DMS153 treated with DMSO at 0.1 percent for 48 hours (cell line): Measurements from ENCODE around the gene OGFR.
A peak's percentile ranks its signal among the peaks of the same experiment; 100 is the strongest.

Experiments
- DNase-seq: peaks from one replicate; lab custom pipeline; 2025; ENCODE audit not compliant: unreplicated experiment; lab: John Stamatoyannopoulos, UW

Gene OGFR

DNA sequence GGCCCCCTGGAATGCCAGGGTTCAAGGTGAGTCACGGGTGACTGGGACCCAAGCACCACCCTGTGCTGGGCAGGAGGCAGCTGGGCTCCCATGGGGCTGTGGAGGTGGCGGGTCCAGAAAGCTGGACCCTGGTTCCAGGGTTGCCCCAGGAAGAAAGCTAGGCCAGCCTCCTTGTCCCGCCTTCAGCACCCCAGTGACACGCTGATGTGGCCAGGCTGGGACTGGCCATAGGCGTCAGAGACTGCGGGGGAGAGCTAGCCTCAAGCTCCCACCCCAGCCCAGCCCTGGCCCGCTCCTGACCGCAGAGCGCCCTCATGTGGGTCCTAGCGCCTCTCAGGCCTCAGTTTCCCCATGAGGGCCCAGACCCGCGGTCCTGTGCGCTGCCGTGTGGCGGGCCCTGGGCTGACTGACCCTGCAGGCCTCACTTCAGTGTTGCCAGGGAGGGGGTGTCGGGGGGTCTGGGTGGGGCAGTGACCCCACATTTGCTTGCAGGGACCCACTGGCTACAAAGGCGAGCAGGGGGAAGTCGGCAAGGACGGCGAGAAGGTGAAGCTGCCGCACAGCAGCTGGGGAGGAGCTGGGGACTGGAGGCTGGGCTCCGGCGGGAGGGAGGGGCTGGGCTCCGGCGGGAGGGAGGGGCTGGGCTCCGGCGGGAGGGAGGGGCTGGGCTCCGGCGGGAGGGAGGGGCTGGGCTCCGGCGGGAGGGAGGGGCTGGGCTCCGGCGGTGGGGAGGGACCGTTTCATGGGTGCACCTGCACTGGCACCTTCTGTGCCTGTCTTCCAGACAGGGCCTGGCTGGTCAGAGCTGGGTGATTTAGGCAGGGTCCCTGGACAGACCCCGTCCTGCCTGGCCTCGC, 20.1 kb downstream of the OGFR start:
- peak; percentile 29 for DNase-seq

GRCh38 chr20:62825333-62825985, 20.8 kb downstream of the OGFR start:
- DNase-seq: no peak

DNA sequence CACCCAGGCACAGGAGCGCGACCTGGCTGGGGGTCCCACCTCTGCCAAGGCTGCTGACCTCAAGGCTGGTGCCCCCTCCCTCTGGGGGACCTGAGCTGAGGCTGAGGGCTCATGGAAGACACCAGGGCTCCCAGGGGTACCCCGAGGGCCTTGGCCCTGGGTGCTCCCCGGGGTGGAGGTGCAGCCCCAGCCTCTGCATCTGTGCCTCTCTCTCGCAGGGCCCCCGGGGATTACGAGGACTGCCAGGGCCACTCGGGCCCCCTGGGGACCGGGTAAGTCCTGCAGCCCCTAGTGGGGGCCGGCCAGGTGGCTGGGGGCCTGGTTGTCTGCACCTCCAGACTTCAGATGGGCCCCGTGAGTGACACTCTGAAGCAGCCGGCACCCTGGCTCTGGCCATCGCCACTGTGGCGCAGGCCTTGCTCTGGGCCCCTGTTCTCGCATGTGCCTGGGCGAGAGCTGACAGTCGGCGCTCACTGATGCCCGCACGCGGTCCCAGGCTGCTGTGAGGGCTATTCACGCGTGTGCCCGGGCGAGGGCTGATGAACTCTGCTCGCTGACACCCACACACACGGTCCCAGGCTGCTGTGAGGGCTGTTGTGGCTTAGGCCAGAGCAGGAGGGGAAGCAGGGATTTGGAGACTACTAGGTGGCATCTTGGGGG, 21.5 kb downstream of the OGFR start:
- no peak for DNase-seq

GRCh38 chr20:62826646-62827310, 22.1 kb downstream of the OGFR start:
- no peak for DNase-seq

GRCh38 chr20:62827311-62828038, 22.8 kb downstream of the OGFR start:
- no peak for DNase-seq

DNA sequence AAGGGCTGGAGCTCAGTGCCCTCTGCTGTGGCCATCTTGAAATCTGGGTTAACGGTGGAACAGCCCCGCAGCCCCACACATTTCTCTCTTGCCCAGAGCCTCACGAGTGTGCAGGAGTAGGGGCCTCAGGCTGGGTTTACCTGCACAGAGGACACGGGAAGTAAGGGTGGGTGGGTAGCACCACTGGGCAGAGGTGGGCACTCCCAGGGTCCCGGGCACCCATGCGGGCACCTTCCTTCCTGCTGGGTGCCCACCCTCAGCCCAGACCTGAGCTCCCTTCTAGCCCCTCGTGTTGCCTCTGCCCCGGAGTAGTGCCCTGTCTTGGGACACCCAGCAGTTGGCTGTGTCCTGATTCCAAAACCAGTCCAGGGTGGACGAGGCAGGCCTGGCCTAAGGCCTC, 23.4 kb downstream of the OGFR start:
- DNase-seq: no peak

DNA sequence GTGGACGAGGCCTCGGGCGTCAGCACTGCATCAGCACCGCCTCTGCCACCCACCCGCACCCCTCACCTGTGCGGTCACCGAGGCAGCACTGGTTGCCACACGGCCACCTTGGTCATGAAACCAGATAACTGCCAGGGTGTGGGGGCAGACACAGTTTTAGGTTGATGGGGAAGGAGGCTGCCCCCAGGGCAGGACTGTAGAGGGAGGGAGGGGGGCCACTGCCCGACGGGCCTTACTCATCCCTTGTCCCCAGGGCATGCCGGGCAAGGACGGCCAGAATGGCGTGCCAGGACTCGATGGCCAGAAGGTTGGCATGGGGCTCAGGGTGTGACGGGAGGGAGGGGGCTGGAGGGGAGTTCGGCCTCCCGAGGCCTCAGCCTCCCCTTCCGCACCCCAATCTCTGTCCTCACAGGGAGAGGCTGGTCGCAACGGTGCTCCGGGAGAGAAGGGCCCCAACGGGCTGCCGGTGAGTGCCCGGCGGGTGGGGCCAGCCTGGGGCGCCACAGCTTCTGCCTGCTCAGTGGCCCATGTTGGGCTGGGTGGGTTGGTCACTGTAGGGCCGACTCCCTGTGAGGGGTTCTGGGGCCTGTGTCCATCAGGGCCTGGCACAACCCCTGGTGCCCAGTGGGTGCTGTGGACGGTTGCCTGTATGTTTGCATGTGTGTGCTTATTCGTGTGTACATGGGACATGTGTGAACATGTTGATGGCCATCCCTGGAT, 24.0 kb downstream of the OGFR start:
- DNase-seq: no peak

DNA sequence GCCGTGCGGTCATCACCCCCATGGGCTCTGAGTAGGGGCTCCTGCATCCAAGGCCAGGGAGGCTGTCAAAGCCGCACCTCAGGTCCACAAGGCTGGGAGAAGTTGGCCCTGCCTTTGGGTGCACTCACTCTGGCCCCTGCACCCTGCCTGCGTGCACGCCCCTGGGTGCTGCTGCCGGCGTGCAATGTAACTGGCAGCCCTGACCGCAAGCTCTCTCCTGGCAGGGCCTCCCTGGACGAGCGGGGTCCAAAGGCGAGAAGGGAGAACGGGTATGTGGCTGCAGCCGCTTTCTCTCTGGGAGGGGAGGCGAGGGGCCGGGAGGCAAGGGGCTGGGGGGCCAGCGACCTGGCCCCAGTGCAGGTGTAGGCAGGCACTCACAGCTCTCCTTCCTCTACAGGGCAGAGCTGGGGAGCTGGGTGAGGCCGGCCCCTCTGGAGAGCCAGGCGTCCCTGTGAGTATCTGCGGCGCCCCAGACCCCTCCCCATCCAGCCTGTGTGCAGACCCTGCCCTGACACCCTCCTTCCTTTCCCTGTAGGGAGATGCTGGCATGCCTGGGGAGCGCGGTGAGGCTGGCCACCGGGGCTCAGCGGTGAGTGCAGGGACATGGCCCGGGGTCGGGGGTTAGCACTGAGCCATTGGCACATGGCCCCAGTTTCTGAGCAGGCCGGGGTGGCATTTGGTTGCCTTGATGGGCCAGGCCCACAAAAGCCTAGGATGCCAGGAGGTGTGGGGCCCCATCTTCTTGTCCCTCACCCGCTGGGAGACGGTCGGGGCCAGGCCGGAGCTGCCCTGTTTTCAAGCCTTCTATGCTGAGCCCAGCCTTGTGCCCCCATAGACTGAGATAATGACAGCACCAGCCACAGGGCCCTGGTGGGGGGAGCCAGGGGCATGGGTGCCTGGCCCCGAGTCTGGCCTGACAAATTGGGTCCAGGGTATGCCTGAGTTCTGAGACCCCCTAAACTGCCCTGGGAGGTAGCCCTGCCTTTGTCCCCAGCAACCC, 24.9 kb downstream of the OGFR start:
- no peak for DNase-seq

- no peak for DNase-seq
Observed at GRCh38 chr20:62830251-62830650, 25.6 kb downstream of the OGFR start.

GRCh38 chr20:62830821-62831220, 26.2 kb downstream of the OGFR start:
- DNase-seq: no peak

DNA sequence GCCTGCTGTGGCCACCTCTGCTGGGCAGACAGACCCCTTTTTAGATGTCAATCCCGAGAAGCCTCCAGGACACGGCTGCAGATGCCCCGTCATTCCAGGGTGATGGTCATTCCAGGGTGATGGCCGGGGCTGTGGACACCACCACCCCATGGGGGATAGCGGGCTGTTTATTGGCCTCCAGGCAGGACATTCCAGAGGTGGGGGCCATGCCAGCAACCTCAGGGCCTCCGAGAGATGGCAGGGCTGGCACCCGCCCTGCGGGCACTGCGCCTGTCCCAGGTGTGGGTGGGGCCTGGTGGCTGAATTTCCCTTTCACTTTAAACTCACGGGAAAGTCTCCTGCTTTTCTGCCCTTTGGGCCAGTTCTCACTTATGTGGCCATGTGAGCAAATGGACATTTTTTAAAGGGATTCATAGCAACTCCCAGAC, 26.7 kb downstream of the OGFR start:
- DNase-seq: no peak

GRCh38 chr20:62831854-62832211, 27.2 kb downstream of the OGFR start:
- no peak for DNase-seq

- peak; percentile 33 for DNase-seq
Observed at GRCh38 chr20:62832212-62832922, 27.7 kb downstream of the OGFR start.

DNA sequence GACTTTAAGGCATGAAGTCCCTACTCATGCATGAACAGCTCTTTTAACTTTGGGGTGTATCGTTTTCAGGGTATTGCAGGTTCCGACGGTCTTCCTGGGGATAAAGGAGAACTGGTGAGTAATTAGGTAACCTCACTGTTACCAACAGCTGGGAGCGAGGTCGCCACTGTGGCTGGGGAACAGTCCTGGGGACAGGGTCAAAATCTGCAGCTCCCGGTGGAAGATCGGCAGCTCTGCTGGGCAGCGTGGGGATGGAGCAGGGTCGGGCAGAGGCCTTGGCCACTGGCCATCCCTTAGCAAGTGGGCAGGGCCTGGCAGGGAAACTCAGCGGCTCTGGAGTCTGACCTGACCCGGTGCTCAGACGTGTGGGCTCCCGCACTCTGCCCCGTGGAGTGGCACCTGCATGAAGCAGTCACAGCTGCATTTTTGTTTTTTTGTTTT, 28.3 kb downstream of the OGFR start:
- DNase-seq: no peak

DNA sequence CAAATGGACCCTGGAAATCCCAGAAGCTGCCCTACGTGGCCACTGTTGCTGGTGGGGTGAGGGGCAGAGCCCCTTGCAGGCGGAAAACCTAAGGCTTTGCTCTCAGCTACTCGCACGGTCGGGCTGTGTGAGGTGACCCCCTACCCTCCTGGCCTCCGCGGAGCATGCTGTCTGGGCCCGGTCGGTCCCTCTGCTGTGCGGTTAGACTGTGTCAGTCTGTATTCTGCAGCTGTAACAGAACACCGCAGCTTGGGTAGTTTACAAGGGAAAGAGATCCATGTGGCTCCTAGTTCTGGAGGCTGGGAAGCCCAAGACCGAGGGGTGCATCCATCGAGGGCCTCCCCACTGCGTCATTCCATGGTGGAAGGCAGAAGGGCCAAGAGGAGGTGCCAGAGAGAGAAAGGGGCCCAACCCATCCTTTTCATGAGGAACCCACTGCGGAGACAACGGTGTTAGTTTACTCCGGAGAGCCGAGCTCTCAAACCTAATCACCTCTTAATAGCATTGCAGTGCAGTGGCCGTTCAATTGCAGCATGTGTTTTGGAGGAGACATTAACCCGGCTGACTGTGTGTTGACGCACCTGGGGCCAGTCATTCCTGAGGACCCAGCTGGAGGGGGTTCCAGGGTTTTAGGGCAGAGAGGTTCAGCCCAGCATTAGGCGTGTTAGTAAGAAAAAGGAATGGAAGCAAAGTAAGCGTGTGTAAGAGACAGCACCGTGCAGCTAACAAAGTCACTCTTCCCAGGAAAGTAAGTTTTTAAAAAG, 30.5 kb downstream of the OGFR start:
- DNase-seq: no peak

DNA sequence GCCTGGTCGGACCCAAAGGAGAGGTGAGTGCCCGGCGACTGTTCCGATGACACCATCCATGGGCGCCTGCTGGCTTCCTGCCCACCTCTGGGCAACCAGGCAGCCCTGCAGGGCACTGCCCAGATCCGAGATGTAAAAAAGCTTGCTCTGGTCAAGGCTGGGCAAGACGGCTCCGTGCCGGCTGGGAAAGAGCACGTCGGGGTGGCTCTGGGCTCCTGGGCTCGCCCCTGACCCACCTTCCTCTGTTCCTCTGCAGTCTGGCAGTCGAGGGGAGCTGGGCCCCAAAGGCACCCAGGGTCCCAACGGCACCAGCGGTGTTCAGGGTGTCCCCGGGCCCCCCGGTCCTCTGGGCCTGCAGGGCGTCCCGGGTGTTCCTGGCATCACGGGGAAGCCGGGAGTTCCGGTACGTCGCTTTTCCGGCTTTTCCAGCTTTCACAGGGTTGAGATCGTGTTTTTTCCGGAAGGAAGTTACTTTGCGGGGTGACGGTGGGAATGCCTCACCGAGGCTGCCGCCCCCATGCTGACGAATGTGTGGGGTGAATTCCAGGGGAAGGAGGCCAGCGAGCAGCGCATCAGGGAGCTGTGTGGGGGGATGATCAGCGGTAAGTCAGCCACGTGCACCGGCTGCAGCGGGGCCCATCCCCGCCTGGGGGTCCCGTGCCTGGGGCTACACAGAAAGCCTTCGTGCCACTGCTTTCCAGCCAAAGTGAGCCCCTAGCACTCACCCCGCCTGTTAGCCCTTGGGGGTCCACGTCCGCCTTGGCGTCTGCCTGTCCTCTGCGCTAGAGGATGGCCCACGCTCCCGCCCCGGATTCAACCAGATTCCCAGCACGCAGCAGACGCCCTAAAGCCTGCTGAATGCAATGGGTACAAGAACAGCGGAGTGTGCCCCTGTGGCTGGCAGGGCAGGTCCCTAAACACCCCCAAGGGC, 31.6 kb downstream of the OGFR start:
- DNase-seq: no peak
